HG02678 (cell line): ENCODE data around the gene B4GALT2.

ENCODE experiments used
- ATAC-seq: cut with Tn5 transposase; IDR thresholded peaks from one replicate; pipeline ENCODE4 v1.9.1; 2021; ENCODE audit warnings: mild to moderate bottlenecking, moderate library complexity; ENCODE audit not compliant: unreplicated experiment

The B4GALT2 gene, protein sequence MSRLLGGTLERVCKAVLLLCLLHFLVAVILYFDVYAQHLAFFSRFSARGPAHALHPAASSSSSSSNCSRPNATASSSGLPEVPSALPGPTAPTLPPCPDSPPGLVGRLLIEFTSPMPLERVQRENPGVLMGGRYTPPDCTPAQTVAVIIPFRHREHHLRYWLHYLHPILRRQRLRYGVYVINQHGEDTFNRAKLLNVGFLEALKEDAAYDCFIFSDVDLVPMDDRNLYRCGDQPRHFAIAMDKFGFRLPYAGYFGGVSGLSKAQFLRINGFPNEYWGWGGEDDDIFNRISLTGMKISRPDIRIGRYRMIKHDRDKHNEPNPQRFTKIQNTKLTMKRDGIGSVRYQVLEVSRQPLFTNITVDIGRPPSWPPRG

GRCh38 chr1:43978551-43979260, at the start of gene B4GALT2:
Gene B4GALT2 (plus strand): TSS chr1:43979210. CDS start chr1:43981161, 1,951 bp downstream.
- ATAC-seq, result no peak

- no peak for ATAC-seq
Measured at GRCh38 chr1:43930168-43930948, 48.7 kb upstream of the B4GALT2 start.

- ATAC-seq, result no peak
Measured at GRCh38 chr1:43930949-43931275, 48.1 kb upstream of the B4GALT2 start.

GRCh38 chr1:43931711-43932660, 47.0 kb upstream of the B4GALT2 start:
- ATAC-seq, result no peak

GRCh38 chr1:43932786-43933385, 46.1 kb upstream of the B4GALT2 start:
- ATAC-seq, result no peak

GRCh38 chr1:43933386-43934100, 45.5 kb upstream of the B4GALT2 start, which contains the start of gene ARTN:
Gene ARTN (plus strand): TSS chr1:43933801. CDS start chr1:43935657, 1,856 bp downstream.
- no peak for ATAC-seq

- ATAC-seq, result no peak
Measured at GRCh38 chr1:43934101-43934985, 44.7 kb upstream of the B4GALT2 start.

DNA sequence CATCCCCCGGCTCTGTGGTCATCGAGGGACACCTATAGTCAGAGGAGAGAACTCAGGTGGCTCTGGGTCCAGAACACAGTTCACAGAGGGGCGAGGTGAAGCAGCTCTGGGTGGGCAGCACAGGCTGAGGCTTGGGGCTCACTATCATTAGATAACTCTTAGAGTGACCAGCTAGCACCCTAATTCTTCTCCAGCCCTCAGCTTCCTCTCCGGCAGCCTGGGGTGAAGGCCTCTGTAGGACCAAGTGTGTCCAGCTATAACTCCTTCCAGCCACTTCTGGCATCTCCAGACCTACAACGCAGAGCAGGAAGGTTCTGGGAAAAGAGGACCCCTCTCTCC, 44.1 kb upstream of the B4GALT2 start:
- no peak for ATAC-seq

DNA sequence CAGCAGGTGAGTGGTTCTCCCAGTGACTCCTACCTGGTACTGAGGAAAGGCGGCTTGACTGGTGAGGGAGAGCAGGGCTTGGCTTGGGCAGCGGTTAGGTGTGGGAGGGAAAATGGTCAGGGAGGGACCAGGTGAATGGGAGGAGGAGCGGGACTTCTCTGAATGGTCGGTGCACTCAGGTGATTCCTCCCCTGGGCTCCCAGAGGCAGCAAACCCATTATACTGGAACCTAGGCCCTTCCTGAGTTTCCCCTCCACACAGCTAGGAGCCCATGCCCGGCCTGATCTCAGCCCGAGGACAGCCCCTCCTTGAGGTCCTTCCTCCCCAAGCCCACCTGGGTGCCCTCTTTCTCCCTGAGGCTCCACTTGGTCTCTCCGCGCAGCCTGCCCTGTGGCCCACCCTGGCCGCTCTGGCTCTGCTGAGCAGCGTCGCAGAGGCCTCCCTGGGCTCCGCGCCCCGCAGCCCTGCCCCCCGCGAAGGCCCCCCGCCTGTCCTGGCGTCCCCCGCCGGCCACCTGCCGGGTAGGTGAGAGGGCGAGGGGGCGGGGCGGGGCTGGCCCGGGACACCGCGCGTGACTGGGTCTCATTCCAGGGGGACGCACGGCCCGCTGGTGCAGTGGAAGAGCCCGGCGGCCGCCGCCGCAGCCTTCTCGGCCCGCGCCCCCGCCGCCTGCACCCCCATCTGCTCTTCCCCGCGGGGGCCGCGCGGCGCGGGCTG, 43.1 kb upstream of the B4GALT2 start:
- ATAC-seq, result no peak

DNA sequence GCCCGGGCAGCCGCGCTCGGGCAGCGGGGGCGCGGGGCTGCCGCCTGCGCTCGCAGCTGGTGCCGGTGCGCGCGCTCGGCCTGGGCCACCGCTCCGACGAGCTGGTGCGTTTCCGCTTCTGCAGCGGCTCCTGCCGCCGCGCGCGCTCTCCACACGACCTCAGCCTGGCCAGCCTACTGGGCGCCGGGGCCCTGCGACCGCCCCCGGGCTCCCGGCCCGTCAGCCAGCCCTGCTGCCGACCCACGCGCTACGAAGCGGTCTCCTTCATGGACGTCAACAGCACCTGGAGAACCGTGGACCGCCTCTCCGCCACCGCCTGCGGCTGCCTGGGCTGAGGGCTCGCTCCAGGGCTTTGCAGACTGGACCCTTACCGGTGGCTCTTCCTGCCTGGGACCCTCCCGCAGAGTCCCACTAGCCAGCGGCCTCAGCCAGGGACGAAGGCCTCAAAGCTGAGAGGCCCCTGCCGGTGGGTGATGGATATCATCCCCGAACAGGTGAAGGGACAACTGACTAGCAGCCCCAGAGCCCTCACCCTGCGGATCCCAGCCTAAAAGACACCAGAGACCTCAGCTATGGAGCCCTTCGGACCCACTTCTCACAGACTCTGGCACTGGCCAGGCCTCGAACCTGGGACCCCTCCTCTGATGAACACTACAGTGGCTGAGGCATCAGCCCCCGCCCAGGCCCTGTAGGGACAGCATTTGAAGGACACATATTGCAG, 42.4 kb upstream of the B4GALT2 start:
- no peak for ATAC-seq

DNA sequence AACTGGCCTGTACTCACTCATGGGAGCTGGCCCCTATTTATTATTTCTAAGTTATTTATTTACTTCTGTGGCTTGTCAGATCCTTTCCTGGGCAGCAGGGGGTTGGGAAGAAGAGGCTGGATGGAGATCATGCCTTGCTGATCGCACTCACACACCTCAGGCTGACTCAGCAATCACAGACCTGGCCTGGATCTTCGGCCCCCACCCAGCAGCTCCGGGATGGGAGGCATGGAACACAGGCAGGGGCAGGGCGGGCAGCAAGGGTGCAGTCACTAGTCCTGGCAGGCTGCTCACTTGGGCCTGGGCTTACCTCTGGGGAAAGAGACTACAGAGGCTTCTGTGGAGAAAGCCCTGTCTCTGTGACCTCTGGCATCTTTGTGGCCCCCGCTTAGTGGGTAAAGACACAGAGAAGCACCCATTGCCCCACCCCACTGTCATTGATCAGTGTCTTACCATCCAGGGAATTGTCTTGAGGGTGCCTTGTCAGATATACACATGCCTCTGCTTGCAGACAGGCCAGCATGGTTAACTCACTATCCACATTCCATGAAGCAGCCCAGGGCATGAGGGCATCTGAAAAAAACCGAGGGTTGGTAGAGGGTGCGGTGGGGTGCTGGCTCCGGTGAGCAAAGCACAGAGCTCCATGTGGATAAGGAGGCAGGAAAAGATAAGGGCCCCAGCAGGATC, 41.7 kb upstream of the B4GALT2 start:
- ATAC-seq, result no peak

- no peak for ATAC-seq
Measured at GRCh38 chr1:43938383-43938782, 40.6 kb upstream of the B4GALT2 start.

GRCh38 chr1:43938892-43939587, 40.0 kb upstream of the B4GALT2 start:
- no peak for ATAC-seq

GRCh38 chr1:43942411-43942810, 36.6 kb upstream of the B4GALT2 start:
- ATAC-seq, result no peak

- ATAC-seq, result no peak
Measured at GRCh38 chr1:43944860-43945259, 34.1 kb upstream of the B4GALT2 start.

GRCh38 chr1:43945674-43946235, 33.3 kb upstream of the B4GALT2 start:
- no peak for ATAC-seq
